Neural progenitor cell (in vitro differentiated cells): Measurements from ENCODE around the gene PTPRG.

Experiments
- EZH2phosphoT487 ChIP-seq: fragments of 200-600 bp; sonication (generic); IDR thresholded peaks from 2 replicates; pipeline ENCODE4 v1.6.1; 2017; ENCODE audit warnings: antibody characterized with exemption
- TF ChIP-seq, protein P1 (sequence below): fragments of 200-600 bp; sonication (generic); IDR thresholded peaks from 2 replicates; pipeline ENCODE4 v1.5.1; 2017; ENCODE audit warnings: antibody characterized with exemption, mild to moderate bottlenecking

DNA sequence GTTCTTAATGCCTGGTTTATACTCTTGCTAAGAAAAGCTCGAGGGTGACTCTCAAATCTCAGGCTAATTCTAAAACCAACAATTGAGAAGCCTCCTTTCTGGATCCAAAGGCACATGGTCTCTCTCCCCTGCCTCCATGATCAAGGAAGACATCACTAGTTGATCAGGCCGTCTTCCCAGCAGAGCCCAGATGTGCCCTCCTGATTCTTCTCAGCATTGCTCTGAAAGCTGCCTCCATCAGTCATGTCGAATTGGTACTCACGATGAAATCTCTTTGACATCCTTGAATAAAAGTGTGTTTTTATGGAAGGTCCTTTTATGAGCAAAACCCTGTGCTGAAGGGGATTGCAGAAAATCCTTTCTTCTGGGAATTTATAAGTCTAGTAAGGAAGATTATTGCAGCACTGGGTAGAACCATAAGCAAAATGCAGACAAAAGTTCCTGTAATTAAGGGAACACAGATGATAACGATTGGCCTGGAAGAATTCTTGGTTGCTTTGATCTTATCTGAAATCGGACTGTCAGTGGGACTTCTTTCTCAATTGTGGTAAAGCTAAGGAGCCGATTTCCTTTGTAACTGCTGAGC is 345.9 kb downstream of the PTPRG start:
- no peak for TF ChIP-seq EZH2phosphoT487
- TF ChIP-seq, protein P1, sequence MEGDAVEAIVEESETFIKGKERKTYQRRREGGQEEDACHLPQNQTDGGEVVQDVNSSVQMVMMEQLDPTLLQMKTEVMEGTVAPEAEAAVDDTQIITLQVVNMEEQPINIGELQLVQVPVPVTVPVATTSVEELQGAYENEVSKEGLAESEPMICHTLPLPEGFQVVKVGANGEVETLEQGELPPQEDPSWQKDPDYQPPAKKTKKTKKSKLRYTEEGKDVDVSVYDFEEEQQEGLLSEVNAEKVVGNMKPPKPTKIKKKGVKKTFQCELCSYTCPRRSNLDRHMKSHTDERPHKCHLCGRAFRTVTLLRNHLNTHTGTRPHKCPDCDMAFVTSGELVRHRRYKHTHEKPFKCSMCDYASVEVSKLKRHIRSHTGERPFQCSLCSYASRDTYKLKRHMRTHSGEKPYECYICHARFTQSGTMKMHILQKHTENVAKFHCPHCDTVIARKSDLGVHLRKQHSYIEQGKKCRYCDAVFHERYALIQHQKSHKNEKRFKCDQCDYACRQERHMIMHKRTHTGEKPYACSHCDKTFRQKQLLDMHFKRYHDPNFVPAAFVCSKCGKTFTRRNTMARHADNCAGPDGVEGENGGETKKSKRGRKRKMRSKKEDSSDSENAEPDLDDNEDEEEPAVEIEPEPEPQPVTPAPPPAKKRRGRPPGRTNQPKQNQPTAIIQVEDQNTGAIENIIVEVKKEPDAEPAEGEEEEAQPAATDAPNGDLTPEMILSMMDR = no peak
